ENCODE results near the gene C1QTNF12.

- TF ChIP-seq CTCF (IDR thresholded peaks at IDR 0.05) (no peak), POLR2AphosphoS5 (IDR thresholded peaks at IDR 0.05) (no peak)
Observed at GRCh38 chr1:1239614-1240347, 6.7 kb downstream of the C1QTNF12 start.

Measured in breast epithelium (tissue), 3 donors.